Retinal pigment epithelial cell (primary cell): ENCODE results near the gene TDO2.

Experiments
- DNase-seq: peaks from one replicate; pipeline ENCODE4 v3.0.0-alpha.2; 2010; ENCODE audit warnings: low read depth
- H3K4me3 ChIP-seq: 2 replicates; pipeline ENCODE4 v1.5.1; 2011; ENCODE audit warnings: mild to moderate bottlenecking, low read length, control low read depth, moderate library complexity
- CTCF ChIP-seq: conservative IDR thresholded peaks from 2 replicates; pipeline ENCODE4 v1.5.1; 2011; ENCODE audit warnings: low read depth, low read length, control low read depth, inconsistent platforms

TDO2 gene

GRCh38 chr4:155907556-155907955 lies 4.1 kb downstream of the TDO2 start:
- no peak overlapping the region for H3K4me3 ChIP-seq
- DNase-seq: no peak
- TF ChIP-seq CTCF: no peak

- no peak overlapping the region for H3K4me3 ChIP-seq
- TF ChIP-seq CTCF: no peak
- no peak for DNase-seq
These were observed 5.0 kb downstream of the TDO2 start for GRCh38 chr4:155908187-155909139.

- TF ChIP-seq CTCF: no peak
- DNase-seq: no peak
- no peak overlapping the region for H3K4me3 ChIP-seq
These were observed 6.2 kb downstream of the TDO2 start for GRCh38 chr4:155909615-155910226.

- TF ChIP-seq CTCF: no peak
- DNase-seq: no peak
- H3K4me3 ChIP-seq: no peak overlapping the region
These were observed 8.4 kb downstream of the TDO2 start for GRCh38 chr4:155911905-155912304.

- TF ChIP-seq CTCF: no peak
- no peak for DNase-seq
- H3K4me3 ChIP-seq: no peak overlapping the region
These were observed 11.3 kb downstream of the TDO2 start for GRCh38 chr4:155914782-155915181.

GRCh38 chr4:155921597-155921996 lies 18.1 kb downstream of the TDO2 start:
- no peak for TF ChIP-seq CTCF
- no peak for DNase-seq
- no peak overlapping the region for H3K4me3 ChIP-seq
